ENCODE measurements around the gene DCXR.

Gene DCXR

GRCh38 chr17:82079001-82079677, 41.6 kb upstream of the DCXR start:
- H3K36me3 Mint-ChIP-seq (ENCODE audit: low read depth) = peaks cover 11% of the 10 kb centered on the region
- no peak overlapping the region for H3K27ac Mint-ChIP-seq
- no peaks in the 10 kb centered on the region for H3K27me3 Mint-ChIP-seq (ENCODE audit: low read depth)
- no peak for DNase-seq (ENCODE audit: low spot score)
- H3K4me3 Mint-ChIP-seq = no peak overlapping the region
- no peaks in the 10 kb centered on the region for H3K9me3 Mint-ChIP-seq
- no peaks in the 10 kb centered on the region for H3K4me1 Mint-ChIP-seq (ENCODE audit: low read depth)

GRCh38 chr17:82078433-82078832, 40.9 kb upstream of the DCXR start:
- H3K4me1 Mint-ChIP-seq (ENCODE audit: low read depth) = no peaks in the 10 kb centered on the region
- peaks cover 2% of the 10 kb centered on the region for H3K27me3 Mint-ChIP-seq (ENCODE audit: low read depth)
- H3K36me3 Mint-ChIP-seq (ENCODE audit: low read depth) = peaks cover 11% of the 10 kb centered on the region
- H3K27ac Mint-ChIP-seq = no peak overlapping the region
- no peak for DNase-seq (ENCODE audit: low spot score)
- no peaks in the 10 kb centered on the region for H3K9me3 Mint-ChIP-seq
- no peak overlapping the region for H3K4me3 Mint-ChIP-seq

GRCh38 chr17:82077617-82078358, 40.3 kb upstream of the DCXR start:
- Mint-ChIP-seq H3K9me3 (no peaks in the 10 kb centered on the region), H3K4me1 (ENCODE audit: low read depth) (no peaks in the 10 kb centered on the region), H3K27me3 (ENCODE audit: low read depth) (peaks cover 3% of the 10 kb centered on the region), H3K4me3 (no peak overlapping the region), H3K36me3 (ENCODE audit: low read depth) (peaks cover 11% of the 10 kb centered on the region), H3K27ac (no peak overlapping the region)
- no peak for DNase-seq (ENCODE audit: low spot score)

- Mint-ChIP-seq H3K36me3 (ENCODE audit: low read depth) (peaks cover 11% of the 10 kb centered on the region), H3K27ac (no peak overlapping the region), H3K27me3 (ENCODE audit: low read depth) (peaks cover 6% of the 10 kb centered on the region), H3K9me3 (no peaks in the 10 kb centered on the region), H3K4me1 (ENCODE audit: low read depth) (no peaks in the 10 kb centered on the region), H3K4me3 (no peak overlapping the region)
- DNase-seq (ENCODE audit: low spot score) = no peak
These were observed 39.5 kb upstream of the DCXR start for GRCh38 chr17:82076785-82077591.

- Mint-ChIP-seq H3K36me3 (ENCODE audit: low read depth) (peaks cover 11% of the 10 kb centered on the region), H3K27me3 (ENCODE audit: low read depth) (peaks cover 6% of the 10 kb centered on the region), H3K9me3 (no peaks in the 10 kb centered on the region), H3K4me1 (ENCODE audit: low read depth) (no peaks in the 10 kb centered on the region), H3K27ac (no peak overlapping the region), H3K4me3 (no peak overlapping the region)
- DNase-seq (ENCODE audit: low spot score) = no peak
These were observed 38.7 kb upstream of the DCXR start for GRCh38 chr17:82076018-82076784.

- Mint-ChIP-seq H3K27ac (no peak overlapping the region), H3K4me3 (no peak overlapping the region), H3K9me3 (no peaks in the 10 kb centered on the region), H3K27me3 (ENCODE audit: low read depth) (peaks cover 8% of the 10 kb centered on the region), H3K36me3 (ENCODE audit: low read depth) (peaks cover 3% of the 10 kb centered on the region), H3K4me1 (ENCODE audit: low read depth) (no peaks in the 10 kb centered on the region)
- no peak for DNase-seq (ENCODE audit: low spot score)
These were observed 35.9 kb upstream of the DCXR start for GRCh38 chr17:82073446-82073845.

- no peak overlapping the region for H3K4me3 Mint-ChIP-seq
- H3K9me3 Mint-ChIP-seq = no peaks in the 10 kb centered on the region
- H3K4me1 Mint-ChIP-seq (ENCODE audit: low read depth) = no peaks in the 10 kb centered on the region
- H3K36me3 Mint-ChIP-seq (ENCODE audit: low read depth) = no peaks in the 10 kb centered on the region
- H3K27ac Mint-ChIP-seq = no peak overlapping the region
- H3K27me3 Mint-ChIP-seq (ENCODE audit: low read depth) = peaks cover 8% of the 10 kb centered on the region
- DNase-seq (ENCODE audit: low spot score) = no peak
These were observed 35.3 kb upstream of the DCXR start for GRCh38 chr17:82072827-82073226.

- no peaks in the 10 kb centered on the region for H3K4me1 Mint-ChIP-seq (ENCODE audit: low read depth)
- H3K27ac Mint-ChIP-seq = no peak overlapping the region
- H3K9me3 Mint-ChIP-seq = no peaks in the 10 kb centered on the region
- DNase-seq (ENCODE audit: low spot score) = no peak
- H3K27me3 Mint-ChIP-seq (ENCODE audit: low read depth) = peaks cover 8% of the 10 kb centered on the region
- peaks cover 1% of the 10 kb centered on the region for H3K36me3 Mint-ChIP-seq (ENCODE audit: low read depth)
- H3K4me3 Mint-ChIP-seq = no peak overlapping the region
These were observed 33.1 kb upstream of the DCXR start for GRCh38 chr17:82070611-82071010.

GRCh38 chr17:82065638-82066303, 28.3 kb upstream of the DCXR start, which contains the start of gene DUS1L:
Gene DUS1L, minus strand, starts transcription at chr17:82065804. Its CDS starts 745 bp downstream, at chr17:82065059.
- no peaks in the 10 kb centered on the region for H3K9me3 Mint-ChIP-seq
- peak within 1 kb of the TSS; percentile 90 for H3K27ac Mint-ChIP-seq
- H3K4me3 Mint-ChIP-seq = peak within 1 kb of the TSS; percentile 86
- peak; percentile 74 for DNase-seq (ENCODE audit: low spot score)
- H3K36me3 Mint-ChIP-seq (ENCODE audit: low read depth) = peaks cover 1% of the 10 kb centered on the region
- H3K4me1 Mint-ChIP-seq (ENCODE audit: low read depth) = peaks cover 1% of the 10 kb centered on the region
- H3K27me3 Mint-ChIP-seq (ENCODE audit: low read depth) = peaks cover 3% of the 10 kb centered on the region

- Mint-ChIP-seq H3K4me1 (ENCODE audit: low read depth) (peaks cover 1% of the 10 kb centered on the region), H3K27me3 (ENCODE audit: low read depth) (no peaks in the 10 kb centered on the region), H3K36me3 (ENCODE audit: low read depth) (peaks cover 3% of the 10 kb centered on the region), H3K9me3 (no peaks in the 10 kb centered on the region), H3K4me3 (peak overlapping the region; percentile 69), H3K27ac (peak overlapping the region; percentile 26)
- no peak for DNase-seq (ENCODE audit: low spot score)
These were observed 27.7 kb upstream of the DCXR start for GRCh38 chr17:82065193-82065637.

- Mint-ChIP-seq H3K27me3 (ENCODE audit: low read depth) (no peaks in the 10 kb centered on the region), H3K4me1 (ENCODE audit: low read depth) (peaks cover 1% of the 10 kb centered on the region), H3K9me3 (no peaks in the 10 kb centered on the region), H3K4me3 (peak overlapping the region; percentile 69), H3K36me3 (ENCODE audit: low read depth) (peaks cover 6% of the 10 kb centered on the region), H3K27ac (peak overlapping the region; percentile 26)
- DNase-seq (ENCODE audit: low spot score) = no peak
These were observed 27.1 kb upstream of the DCXR start for GRCh38 chr17:82064433-82065192.

Measured in T-helper 2 cell treated with Interferon-gamma antibody and Interleukin-4, amounts not matched to agents 5 μg/mL and 100 μg/mL, for 36 hours (primary cell).